Endothelial cell (in vitro differentiated cells): Measurements from ENCODE around the gene SMIM7. TPM values are rescaled to one million over a fixed set of nuclear protein-coding genes. Genes with fewer than 3 reads are reported as not detected.

Experiments used
- DNase-seq: peaks from one replicate; pipeline ENCODE4 v3.0.0; 2021; ENCODE audit warnings: low spot score
- H3K27ac Mint-ChIP-seq: one replicate; pipeline ENCODE4 v1.8.0; 2021; ENCODE audit warnings: mixed read lengths, inconsistent platforms; ENCODE audit not compliant: unreplicated experiment
- H3K27me3 Mint-ChIP-seq: one replicate; pipeline ENCODE4 v1.8.0; 2021; ENCODE audit warnings: mild to moderate bottlenecking, moderate library complexity, mixed read lengths, inconsistent platforms; ENCODE audit not compliant: unreplicated experiment
- H3K36me3 Mint-ChIP-seq: one replicate; pipeline ENCODE4 v1.8.0; 2021; ENCODE audit warnings: mild to moderate bottlenecking, low read depth, mixed read lengths, inconsistent platforms; ENCODE audit not compliant: unreplicated experiment
- H3K4me1 Mint-ChIP-seq: one replicate; pipeline ENCODE4 v1.8.0; 2021; ENCODE audit warnings: mild to moderate bottlenecking, mixed read lengths, inconsistent platforms; ENCODE audit not compliant: unreplicated experiment
- H3K4me3 Mint-ChIP-seq: one replicate; pipeline ENCODE4 v1.8.0; 2021; ENCODE audit warnings: mild to moderate bottlenecking, mixed read lengths, inconsistent platforms; ENCODE audit not compliant: unreplicated experiment
- H3K9me3 Mint-ChIP-seq: one replicate; pipeline ENCODE4 v1.8.0; 2021; ENCODE audit warnings: mixed read lengths, inconsistent platforms; ENCODE audit not compliant: unreplicated experiment
- CTCF ChIP-seq: fragments of 200-600 bp; sonication (generic); IDR thresholded peaks from one replicate; pipeline ENCODE4 v1.5.0; 2021; ENCODE audit warnings: antibody characterized with exemption; ENCODE audit not compliant: unreplicated experiment
- total RNA-seq: library from RNA; stranded (reverse); fragmentation: NEBNext Ultra II Directional; extraction: Animal tissue kit (Norgen Biotek cat#: 25700); gene quantifications from one replicate; pipeline ENCODE4 v1.2.1, GENCODE V29; 2021; ENCODE audit not compliant: unreplicated experiment

The SMIM7 gene
- total RNA-seq, 1 donor from 2014 or later: 53.2 TPM

- DNase-seq: no peak
- Mint-ChIP-seq H3K9me3 (no peaks in the 10 kb centered on the region), H3K27ac (no peak overlapping the region), H3K4me3 (no peak overlapping the region), H3K36me3 (peaks cover 6% of the 10 kb centered on the region), H3K4me1 (peaks cover 3% of the 10 kb centered on the region), H3K27me3 (peaks cover 2% of the 10 kb centered on the region)
- no peak for TF ChIP-seq CTCF
Measured at GRCh38 chr19:16603090-16603489, 56.9 kb downstream of the SMIM7 start.

GRCh38 chr19:16601378-16602052 lies 58.4 kb downstream of the SMIM7 start:
- TF ChIP-seq CTCF: no peak
- no peaks in the 10 kb centered on the region for H3K9me3 Mint-ChIP-seq
- H3K27ac Mint-ChIP-seq: no peak overlapping the region
- H3K4me3 Mint-ChIP-seq: no peak overlapping the region
- DNase-seq: no peak
- peaks cover 6% of the 10 kb centered on the region for H3K36me3 Mint-ChIP-seq
- peaks cover 3% of the 10 kb centered on the region for H3K4me1 Mint-ChIP-seq
- H3K27me3 Mint-ChIP-seq: peaks cover 2% of the 10 kb centered on the region

GRCh38 chr19:16600824-16601223 lies 59.1 kb downstream of the SMIM7 start:
- TF ChIP-seq CTCF: no peak
- Mint-ChIP-seq H3K9me3 (no peaks in the 10 kb centered on the region), H3K36me3 (peaks cover 6% of the 10 kb centered on the region), H3K4me1 (peaks cover 5% of the 10 kb centered on the region), H3K27ac (no peak overlapping the region), H3K27me3 (peaks cover 2% of the 10 kb centered on the region), H3K4me3 (no peak overlapping the region)
- DNase-seq: no peak

- DNase-seq: no peak
- Mint-ChIP-seq H3K4me1 (peaks cover 11% of the 10 kb centered on the region), H3K27ac (no peak overlapping the region), H3K4me3 (no peak overlapping the region), H3K27me3 (peaks cover 3% of the 10 kb centered on the region), H3K9me3 (no peaks in the 10 kb centered on the region), H3K36me3 (peaks cover 3% of the 10 kb centered on the region)
- no peak for TF ChIP-seq CTCF
Measured at GRCh38 chr19:16599655-16600346, 60.1 kb downstream of the SMIM7 start.

- no peak for DNase-seq
- Mint-ChIP-seq H3K4me1 (peaks cover 20% of the 10 kb centered on the region), H3K36me3 (peaks cover 3% of the 10 kb centered on the region), H3K4me3 (no peak overlapping the region), H3K27ac (no peak overlapping the region), H3K27me3 (peaks cover 4% of the 10 kb centered on the region), H3K9me3 (no peaks in the 10 kb centered on the region)
- TF ChIP-seq CTCF: no peak
Measured at GRCh38 chr19:16598848-16599247, 61.1 kb downstream of the SMIM7 start.
